Stimulated activated CD8-positive, alpha-beta memory T cell treated with anti-CD3 and anti-CD28 coated beads, Interleukin-7, amount 100 ng/mL, for 1 hour (primary cell): Measurements from ENCODE around the gene EDA.

Experiments used
- DNase-seq, 2 donors: peaks; one replicate each; pipeline ENCODE4 v3.0.0-alpha.2; 2020; ENCODE audit warnings: low read depth in 2 of 2

The EDA gene

DNA sequence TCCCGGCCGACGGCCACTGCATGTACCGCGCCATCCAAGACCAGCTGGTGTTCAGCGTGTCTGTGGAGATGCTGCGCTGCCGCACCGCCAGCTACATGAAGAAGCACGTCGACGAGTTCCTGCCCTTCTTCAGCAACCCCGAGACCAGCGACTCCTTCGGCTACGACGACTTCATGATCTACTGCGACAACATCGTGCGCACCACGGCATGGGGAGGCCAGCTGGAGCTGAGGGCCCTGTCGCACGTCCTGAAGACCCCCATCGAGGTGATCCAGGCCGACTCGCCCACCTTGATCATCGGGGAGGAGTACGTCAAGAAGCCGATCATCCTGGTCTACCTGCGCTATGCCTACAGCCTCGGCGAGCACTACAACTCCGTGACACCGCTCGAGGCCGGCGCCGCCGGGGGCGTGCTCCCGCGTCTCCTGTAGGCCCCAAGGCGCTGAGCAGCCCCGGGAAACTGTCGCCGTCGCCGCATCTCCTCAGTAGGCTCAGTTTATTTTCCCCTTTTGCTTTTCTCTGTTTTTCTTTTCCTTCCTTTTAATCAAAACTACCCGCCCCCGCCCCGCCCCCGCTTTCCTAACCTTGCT lies 447.1 kb downstream of the EDA start:
- no peak for DNase-seq

- DNase-seq = no peak
These were observed 450.7 kb downstream of the EDA start for GRCh38 chrX:70066646-70067045.

DNA sequence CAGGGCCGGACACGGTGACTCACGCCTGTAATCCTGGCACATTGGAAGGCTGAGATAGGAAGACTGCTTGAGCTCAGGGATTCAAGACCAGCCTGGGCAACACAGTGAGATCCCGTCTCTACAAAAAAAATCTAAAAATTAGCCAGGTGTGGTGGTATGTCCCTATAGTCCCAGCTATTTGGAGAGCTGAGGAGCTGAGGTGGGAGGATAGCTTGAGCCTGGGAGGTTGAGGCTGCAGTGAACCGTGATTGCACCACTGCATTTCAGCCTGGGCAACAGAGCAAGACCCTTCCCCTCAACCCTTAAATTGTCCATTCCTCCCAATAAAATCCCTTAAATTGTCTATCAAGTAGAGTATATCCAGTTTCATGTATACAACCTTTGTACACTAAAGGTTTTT lies 463.4 kb downstream of the EDA start:
- DNase-seq = no peak

DNA sequence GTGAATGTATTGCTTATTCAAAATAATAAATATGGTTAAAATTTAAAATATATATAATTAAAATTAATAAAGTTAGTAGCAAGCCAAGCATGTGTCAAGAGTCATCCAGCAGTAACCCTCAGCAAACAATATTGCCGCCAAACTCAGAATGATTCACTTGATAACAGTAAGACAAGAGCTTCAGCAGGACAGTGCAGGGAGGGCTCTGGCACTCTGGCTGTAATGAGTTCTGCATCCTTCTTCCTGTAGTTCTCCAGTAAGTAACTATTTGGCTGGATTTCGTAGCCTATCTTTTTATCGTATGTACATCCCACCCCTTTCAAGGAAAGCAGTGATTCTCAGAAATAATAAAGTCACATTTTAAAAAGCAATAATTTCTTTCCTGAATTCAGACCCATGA lies 464.0 kb downstream of the EDA start:
- DNase-seq = no peak

- no peak for DNase-seq
These were observed 466.8 kb downstream of the EDA start for GRCh38 chrX:70082723-70083122.

GRCh38 chrX:70084592-70085240 lies 468.8 kb downstream of the EDA start:
- DNase-seq = no peak

- DNase-seq = no peak
These were observed 472.1 kb downstream of the EDA start for GRCh38 chrX:70087857-70088630.

- no peak for DNase-seq
These were observed 472.8 kb downstream of the EDA start for GRCh38 chrX:70088751-70089150.
